ENCODE results near the gene DDX39B.

Gene DDX39B

DNA sequence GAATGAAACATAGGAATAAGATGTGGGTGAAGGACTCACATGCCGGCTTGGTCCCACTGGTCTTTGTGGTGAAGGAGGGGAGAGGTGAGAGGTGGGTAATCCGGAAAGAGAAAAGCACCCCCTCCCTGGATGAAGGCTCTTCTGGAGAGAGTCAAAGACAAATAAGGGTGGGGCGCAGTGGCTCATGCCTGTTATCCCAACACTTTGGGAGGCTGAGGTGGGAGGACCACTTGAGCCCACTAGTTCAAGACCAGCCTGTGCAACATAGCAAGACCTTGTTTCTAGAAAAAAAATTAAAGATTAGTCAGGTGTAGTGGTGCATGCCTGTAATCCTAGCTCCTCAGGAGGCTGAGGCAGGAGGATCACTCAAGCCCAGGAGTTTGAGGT lies 37.3 kb upstream of the DDX39B start:
- Histone ChIP-seq H3K27ac (no peak overlapping the region), H3K4me2 (no peak overlapping the region)

DNA sequence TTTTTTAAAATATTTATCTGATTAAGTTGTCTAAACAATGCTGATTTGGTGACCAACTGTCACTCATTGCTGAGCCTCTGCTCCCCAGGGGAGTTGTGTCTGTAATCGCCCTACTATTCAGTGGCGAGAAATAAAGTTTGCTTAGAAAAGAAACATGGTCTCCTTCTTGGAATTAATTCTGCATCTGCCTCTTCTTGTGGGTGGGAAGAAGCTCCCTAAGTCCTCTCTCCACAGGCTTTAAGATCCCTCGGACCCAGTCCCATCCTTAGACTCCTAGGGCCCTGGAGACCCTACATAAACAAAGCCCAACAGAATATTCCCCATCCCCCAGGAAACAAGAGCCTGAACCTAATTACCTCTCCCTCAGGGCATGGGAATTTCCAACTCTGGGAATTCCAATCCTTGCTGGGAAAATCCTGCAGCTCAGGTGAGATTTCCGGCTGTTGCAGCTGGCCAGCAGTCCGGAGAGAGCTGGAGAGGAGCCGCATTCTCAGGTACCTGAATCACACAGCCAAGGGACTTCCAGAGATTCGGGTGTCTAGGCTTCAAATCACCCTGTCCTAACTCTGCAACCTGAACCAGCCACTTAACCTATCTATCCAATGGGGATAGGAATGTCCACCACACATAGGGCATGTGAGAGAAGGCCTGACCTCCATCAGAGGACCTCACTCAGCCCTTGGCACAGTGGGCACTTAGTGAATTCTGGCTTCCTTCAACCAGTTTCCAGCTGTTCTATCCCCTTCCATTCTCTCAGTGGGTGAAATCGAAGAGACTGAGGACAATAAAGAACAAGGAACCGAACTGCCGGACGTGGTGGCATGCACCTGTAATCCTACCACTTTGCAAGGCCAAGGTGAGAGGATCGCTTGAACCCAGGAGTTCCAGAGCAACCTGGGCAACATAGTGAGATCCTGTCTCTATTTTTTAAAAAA lies 36.6 kb upstream of the DDX39B start:
- no peak overlapping the region for H3K27ac ChIP-seq
- H3K79me2 ChIP-seq (ENCODE audit: insufficient read depth, low read depth): no peaks in the 10 kb centered on the region
- H3K36me3 ChIP-seq (ENCODE audit: insufficient read depth): no peaks in the 10 kb centered on the region
- no peaks in the 10 kb centered on the region for H4K20me1 ChIP-seq (ENCODE audit: insufficient read depth)
- no peak overlapping the region for H3K4me2 ChIP-seq
- no peak overlapping the region for H3K4me3 ChIP-seq (IDR thresholded peaks at IDR 0.05; ENCODE audit: insufficient read depth, low read depth, low read length)
- H2AFZ ChIP-seq (ENCODE audit: low read depth): no peak overlapping the region
- TF ChIP-seq, protein P1, sequence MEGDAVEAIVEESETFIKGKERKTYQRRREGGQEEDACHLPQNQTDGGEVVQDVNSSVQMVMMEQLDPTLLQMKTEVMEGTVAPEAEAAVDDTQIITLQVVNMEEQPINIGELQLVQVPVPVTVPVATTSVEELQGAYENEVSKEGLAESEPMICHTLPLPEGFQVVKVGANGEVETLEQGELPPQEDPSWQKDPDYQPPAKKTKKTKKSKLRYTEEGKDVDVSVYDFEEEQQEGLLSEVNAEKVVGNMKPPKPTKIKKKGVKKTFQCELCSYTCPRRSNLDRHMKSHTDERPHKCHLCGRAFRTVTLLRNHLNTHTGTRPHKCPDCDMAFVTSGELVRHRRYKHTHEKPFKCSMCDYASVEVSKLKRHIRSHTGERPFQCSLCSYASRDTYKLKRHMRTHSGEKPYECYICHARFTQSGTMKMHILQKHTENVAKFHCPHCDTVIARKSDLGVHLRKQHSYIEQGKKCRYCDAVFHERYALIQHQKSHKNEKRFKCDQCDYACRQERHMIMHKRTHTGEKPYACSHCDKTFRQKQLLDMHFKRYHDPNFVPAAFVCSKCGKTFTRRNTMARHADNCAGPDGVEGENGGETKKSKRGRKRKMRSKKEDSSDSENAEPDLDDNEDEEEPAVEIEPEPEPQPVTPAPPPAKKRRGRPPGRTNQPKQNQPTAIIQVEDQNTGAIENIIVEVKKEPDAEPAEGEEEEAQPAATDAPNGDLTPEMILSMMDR (conservative IDR thresholded peaks at IDR 0.05; ENCODE audit: low read depth, low read length): no peak
- peaks cover 25% of the 10 kb centered on the region for H3K4me1 ChIP-seq (ENCODE audit: low read depth, poor library complexity, severe bottlenecking)
- H3K27me3 ChIP-seq (ENCODE audit: insufficient read depth, low read depth): peaks cover 50% of the 10 kb centered on the region
- H3K9ac ChIP-seq: no peak overlapping the region

More for the DNA sequence above, 37.3 kb upstream of the DDX39B start:
- no peaks in the 10 kb centered on the region for H4K20me1 ChIP-seq (ENCODE audit: insufficient read depth)
- TF ChIP-seq, protein P1 (conservative IDR thresholded peaks at IDR 0.05; ENCODE audit: low read depth, low read length): no peak
- H3K36me3 ChIP-seq (ENCODE audit: insufficient read depth): no peaks in the 10 kb centered on the region
- no peaks in the 10 kb centered on the region for H3K79me2 ChIP-seq (ENCODE audit: insufficient read depth, low read depth)
- no peak overlapping the region for H2AFZ ChIP-seq (ENCODE audit: low read depth)
- peaks cover 44% of the 10 kb centered on the region for H3K27me3 ChIP-seq (ENCODE audit: insufficient read depth, low read depth)
- H3K4me3 ChIP-seq (IDR thresholded peaks at IDR 0.05; ENCODE audit: insufficient read depth, low read depth, low read length): no peak overlapping the region
- no peak overlapping the region for H3K9ac ChIP-seq
- H3K4me1 ChIP-seq (ENCODE audit: low read depth, poor library complexity, severe bottlenecking): peaks cover 25% of the 10 kb centered on the region

DNA sequence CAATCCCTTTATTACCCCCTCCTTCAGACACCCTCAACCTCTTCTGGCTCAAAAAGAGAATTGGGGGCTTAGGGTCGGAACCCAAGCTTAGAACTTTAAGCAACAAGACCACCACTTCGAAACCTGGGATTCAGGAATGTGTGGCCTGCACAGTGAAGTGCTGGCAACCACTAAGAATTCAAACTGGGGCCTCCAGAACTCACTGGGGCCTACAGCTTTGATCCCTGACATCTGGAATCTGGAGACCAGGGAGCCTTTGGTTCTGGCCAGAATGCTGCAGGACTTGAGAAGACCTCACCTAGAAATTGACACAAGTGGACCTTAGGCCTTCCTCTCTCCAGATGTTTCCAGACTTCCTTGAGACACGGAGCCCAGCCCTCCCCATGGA lies 35.8 kb upstream of the DDX39B start:
- no peaks in the 10 kb centered on the region for H3K36me3 ChIP-seq (ENCODE audit: insufficient read depth)
- H3K4me2 ChIP-seq: no peak overlapping the region
- peaks cover 54% of the 10 kb centered on the region for H3K27me3 ChIP-seq (ENCODE audit: insufficient read depth, low read depth)
- no peak overlapping the region for H3K4me3 ChIP-seq (IDR thresholded peaks at IDR 0.05; ENCODE audit: insufficient read depth, low read depth, low read length)
- no peaks in the 10 kb centered on the region for H4K20me1 ChIP-seq (ENCODE audit: insufficient read depth)
- no peaks in the 10 kb centered on the region for H3K79me2 ChIP-seq (ENCODE audit: insufficient read depth, low read depth)
- TF ChIP-seq, protein P1 (conservative IDR thresholded peaks at IDR 0.05; ENCODE audit: low read depth, low read length): no peak
- no peak overlapping the region for H3K9ac ChIP-seq
- H3K4me1 ChIP-seq (ENCODE audit: low read depth, poor library complexity, severe bottlenecking): peaks cover 20% of the 10 kb centered on the region
- H3K27ac ChIP-seq: no peak overlapping the region
- H2AFZ ChIP-seq (ENCODE audit: low read depth): no peak overlapping the region

DNA sequence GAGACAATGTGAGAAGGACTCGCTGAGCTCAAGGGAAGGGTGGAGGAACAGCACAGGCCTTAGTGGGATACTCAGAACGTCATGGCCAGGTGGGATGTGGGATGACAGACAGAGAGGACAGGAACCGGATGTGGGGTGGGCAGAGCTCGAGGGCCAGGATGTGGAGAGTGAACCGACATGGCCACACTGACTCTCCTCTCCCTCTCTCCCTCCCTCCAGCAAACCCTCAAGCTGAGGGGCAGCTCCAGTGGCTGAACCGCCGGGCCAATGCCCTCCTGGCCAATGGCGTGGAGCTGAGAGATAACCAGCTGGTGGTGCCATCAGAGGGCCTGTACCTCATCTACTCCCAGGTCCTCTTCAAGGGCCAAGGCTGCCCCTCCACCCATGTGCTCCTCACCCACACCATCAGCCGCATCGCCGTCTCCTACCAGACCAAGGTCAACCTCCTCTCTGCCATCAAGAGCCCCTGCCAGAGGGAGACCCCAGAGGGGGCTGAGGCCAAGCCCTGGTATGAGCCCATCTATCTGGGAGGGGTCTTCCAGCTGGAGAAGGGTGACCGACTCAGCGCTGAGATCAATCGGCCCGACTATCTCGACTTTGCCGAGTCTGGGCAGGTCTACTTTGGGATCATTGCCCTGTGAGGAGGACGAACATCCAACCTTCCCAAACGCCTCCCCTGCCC lies 35.2 kb upstream of the DDX39B start:
- H3K4me1 ChIP-seq (ENCODE audit: low read depth, poor library complexity, severe bottlenecking): peaks cover 20% of the 10 kb centered on the region
- no peak overlapping the region for H2AFZ ChIP-seq (ENCODE audit: low read depth)
- no peak overlapping the region for H3K27ac ChIP-seq
- TF ChIP-seq, protein P1 (conservative IDR thresholded peaks at IDR 0.05; ENCODE audit: low read depth, low read length): no peak
- H3K36me3 ChIP-seq (ENCODE audit: insufficient read depth): no peaks in the 10 kb centered on the region
- H3K4me3 ChIP-seq (IDR thresholded peaks at IDR 0.05; ENCODE audit: insufficient read depth, low read depth, low read length): no peak overlapping the region
- no peak overlapping the region for H3K9ac ChIP-seq
- H3K27me3 ChIP-seq (ENCODE audit: insufficient read depth, low read depth): peaks cover 59% of the 10 kb centered on the region
- H3K4me2 ChIP-seq: no peak overlapping the region
- H4K20me1 ChIP-seq (ENCODE audit: insufficient read depth): no peaks in the 10 kb centered on the region
- H3K79me2 ChIP-seq (ENCODE audit: insufficient read depth, low read depth): no peaks in the 10 kb centered on the region
